HEK293 (cell line): ENCODE results near the gene HCFC1.
A peak's percentile ranks its signal among the peaks of the same experiment; 100 is the strongest.

Experiments
- CTCF ChIA-PET: fragments of 350-600 bp; formaldehyde crosslinking; extraction: SDS; loops from one replicate; lab custom pipeline; 2021; ENCODE audit warnings: antibody characterized with exemption; lab: Yijun Ruan, JAX
- POLR2A ChIA-PET: fragments of 300-600 bp; formaldehyde crosslinking; extraction: SDS; loops from one replicate; lab custom pipeline; 2020; ENCODE audit warnings: antibody characterized with exemption, inconsistent platforms; lab: Yijun Ruan, JAX
- H3K27ac ChIP-seq: fragments of 200-500 bp; sonication (Bioruptor generic); 2 replicates; pipeline ENCODE4 v1.5.1; 2014; ENCODE audit warnings: low read depth, low read length, control low read depth, inconsistent platforms; ENCODE audit errors: extremely low read depth
- H3K36me3 ChIP-seq, 2 experiments: fragments of 200-500 bp in 1 of 2; sonication (Bioruptor generic) in 1 of 2; 1 replicate in 1 of 2; 2 replicates in 1 of 2; pipeline ENCODE4 v1.5.1; 2014 to 2017; ENCODE audit warnings: inconsistent platforms in 2 of 2, low read length in 2 of 2; ENCODE audit not compliant: control insufficient read depth in 2 of 2, insufficient read depth in 1 of 2
- H3K4me1 ChIP-seq: fragments of 200-500 bp; sonication (Bioruptor generic); 2 replicates; pipeline ENCODE4 v1.5.1; 2014; ENCODE audit warnings: mild to moderate bottlenecking, low read length, inconsistent platforms; ENCODE audit not compliant: control insufficient read depth, insufficient read depth
- H3K4me3 ChIP-seq: 2 replicates; pipeline ENCODE4 v1.5.1; 2011; ENCODE audit warnings: low read depth, mild to moderate bottlenecking, control low read depth, low read length, moderate library complexity
- H3K9me3 ChIP-seq: fragments of 200-500 bp; sonication (Bioruptor generic); 2 replicates; pipeline ENCODE4 v1.5.1; 2014; ENCODE audit warnings: low read depth, low read length, inconsistent platforms; ENCODE audit not compliant: control insufficient read depth, insufficient read depth
- GLI2 ChIP-seq: fragments of 450-650 bp; formaldehyde crosslinking; IDR thresholded peaks from 2 replicates; pipeline ENCODE4; 2017; ENCODE audit warnings: missing biosample characterization, missing genetic modification characterization, low read depth, borderline replicate concordance
- GLIS1 ChIP-seq: fragments of 450-650 bp; formaldehyde crosslinking; IDR thresholded peaks from 2 replicates; pipeline ENCODE4 v1.5.1; 2016; ENCODE audit warnings: missing biosample characterization, missing genetic modification characterization
- GLIS2 ChIP-seq: fragments of 450-650 bp; formaldehyde crosslinking; IDR thresholded peaks from 2 replicates; pipeline ENCODE4 v1.5.1; 2016; ENCODE audit warnings: missing biosample characterization, missing genetic modification characterization
- HOXC10 ChIP-seq: sonication (generic); formaldehyde crosslinking; IDR thresholded peaks from 2 replicates; pipeline ENCODE4 v1.8.1; 2023; ENCODE audit warnings: mild to moderate bottlenecking, missing genetic modification reagents
- SCRT2 ChIP-seq: fragments of 450-650 bp; formaldehyde crosslinking; IDR thresholded peaks from 2 replicates; pipeline ENCODE4 v1.5.1; 2016; ENCODE audit warnings: missing biosample characterization, missing genetic modification characterization
- SP2 ChIP-seq: fragments of 450-650 bp; formaldehyde crosslinking; IDR thresholded peaks from 2 replicates; pipeline ENCODE4 v1.5.1; 2016; ENCODE audit warnings: missing biosample characterization, missing genetic modification characterization
- SP3 ChIP-seq: fragments of 450-650 bp; formaldehyde crosslinking; IDR thresholded peaks from 2 replicates; pipeline ENCODE4 v1.5.1; 2016; ENCODE audit warnings: missing biosample characterization, missing genetic modification characterization
- WT1 ChIP-seq: fragments of 450-650 bp; formaldehyde crosslinking; IDR thresholded peaks from 2 replicates; pipeline ENCODE4 v1.5.1; 2016; ENCODE audit warnings: missing biosample characterization, missing genetic modification characterization
- ZBTB21 ChIP-seq: fragments of 450-650 bp; formaldehyde crosslinking; IDR thresholded peaks from 2 replicates; pipeline ENCODE4 v1.5.1; 2017; ENCODE audit warnings: missing biosample characterization, missing genetic modification characterization
- ZFP69B ChIP-seq: fragments of 450-650 bp; formaldehyde crosslinking; IDR thresholded peaks from 2 replicates; pipeline ENCODE4 v1.5.1; 2016; ENCODE audit warnings: missing biosample characterization, missing genetic modification characterization
- ZNF10 ChIP-seq: fragments of 450-650 bp; formaldehyde crosslinking; IDR thresholded peaks from 2 replicates; pipeline ENCODE4 v1.5.1; 2017; ENCODE audit warnings: missing biosample characterization, missing genetic modification characterization
- ZNF324 ChIP-seq: fragments of 450-650 bp; formaldehyde crosslinking; IDR thresholded peaks from 2 replicates; pipeline ENCODE4 v1.5.1; 2016; ENCODE audit warnings: missing biosample characterization, missing genetic modification characterization
- ZNF433 ChIP-seq: fragments of 450-650 bp; formaldehyde crosslinking; IDR thresholded peaks from 2 replicates; pipeline ENCODE4 v1.5.1; 2016; ENCODE audit warnings: missing biosample characterization, missing genetic modification characterization, low read depth
- ZNF585B ChIP-seq: fragments of 450-650 bp; formaldehyde crosslinking; IDR thresholded peaks from 2 replicates; pipeline ENCODE4 v1.5.1; 2016; ENCODE audit warnings: missing biosample characterization, missing genetic modification characterization
- ZNF660 ChIP-seq: fragments of 450-650 bp; IDR thresholded peaks from 2 replicates; pipeline ENCODE4 v1.5.1; 2018; ENCODE audit warnings: missing biosample characterization, mild to moderate bottlenecking, missing genetic modification characterization
- ZNF776 ChIP-seq: fragments of 450-650 bp; formaldehyde crosslinking; IDR thresholded peaks from 2 replicates; pipeline ENCODE4 v1.5.0; 2017; ENCODE audit warnings: missing biosample characterization, missing genetic modification characterization, borderline replicate concordance
- TF ChIP-seq, protein P1 (sequence below): fragments of 450-650 bp; formaldehyde crosslinking; IDR thresholded peaks from 2 replicates; pipeline ENCODE4 v1.5.1; 2016; ENCODE audit warnings: missing biosample characterization, missing genetic modification characterization
- TF ChIP-seq, protein P2 (sequence below): fragments of 450-650 bp; formaldehyde crosslinking; IDR thresholded peaks from 2 replicates; pipeline ENCODE4 v1.5.1; 2016; ENCODE audit warnings: missing biosample characterization, missing genetic modification characterization

The HCFC1 gene

DNA sequence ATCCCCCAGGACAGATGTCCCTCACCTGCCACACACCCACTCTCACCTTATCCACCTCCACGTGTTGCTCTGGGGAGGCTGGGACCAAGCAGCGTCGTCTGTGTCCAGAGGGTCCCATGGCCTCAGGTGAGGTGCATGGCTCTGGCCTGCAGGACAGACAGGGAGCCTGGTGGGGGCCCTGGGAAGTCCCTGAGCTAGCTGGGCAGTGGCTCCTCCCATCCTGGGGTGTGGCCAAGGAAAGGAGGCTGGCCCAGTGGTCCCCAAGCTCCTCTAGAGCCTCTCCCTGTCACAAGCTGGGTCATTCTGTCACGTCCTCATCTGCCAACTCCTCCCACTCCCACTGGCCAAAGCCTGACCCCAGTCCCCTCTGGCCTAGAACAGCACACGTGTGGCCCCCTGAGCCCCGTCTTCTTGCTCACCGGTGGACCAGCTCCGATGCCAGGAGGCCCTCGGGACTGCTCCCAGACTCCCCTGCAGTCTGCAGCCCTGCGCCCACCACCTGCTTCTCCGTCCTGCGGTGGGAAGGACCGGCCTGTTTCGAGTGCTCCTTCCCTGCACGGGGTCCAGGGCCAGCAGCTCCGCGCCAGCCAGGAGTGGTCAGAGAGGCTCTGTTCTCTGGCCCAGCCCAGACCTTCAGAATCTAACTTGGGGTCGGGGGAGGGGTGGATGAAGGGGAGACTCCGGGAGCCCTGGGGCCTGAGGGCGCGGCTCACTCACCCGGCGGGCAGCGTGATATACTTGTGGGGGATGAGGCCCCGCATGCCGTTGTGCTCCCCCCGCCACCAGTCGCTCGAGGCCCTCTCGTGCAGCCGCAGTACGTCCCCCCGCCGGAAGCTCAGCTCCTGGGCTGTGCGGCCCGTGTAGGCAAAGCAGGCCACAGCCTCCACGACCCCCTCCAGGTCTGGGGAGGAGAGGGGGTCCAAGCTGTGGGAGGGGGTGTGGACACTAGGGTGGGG lies 62.3 kb downstream of the HCFC1 start:
- Histone ChIP-seq H3K4me3 (no peak overlapping the region), H3K36me3 (no peaks in the 10 kb centered on the region), H3K27ac (no peak overlapping the region), H3K9me3 (no peaks in the 10 kb centered on the region), H3K4me1 (no peaks in the 10 kb centered on the region)
- TF ChIP-seq ZNF585B, result no peak
- TF ChIP-seq SCRT2 (tag by site-specific recombination), result peak; percentile 23; the same call in 1 of the 2 replicates
- no peak for TF ChIP-seq ZNF433 (tag by site-specific recombination)
- no peak for TF ChIP-seq ZNF776
- TF ChIP-seq ZNF324 (tag by site-specific recombination), result no peak
- TF ChIP-seq ZNF10, result no peak
- TF ChIP-seq GLIS2, result peak; percentile 62
- TF ChIP-seq SP2 (tag by site-specific recombination), result 0 out of 2 replicates have a peak, but pooled peaks have one; percentile 8
- TF ChIP-seq GLI2 (tag by site-specific recombination), result no peak
- TF ChIP-seq SP3 (tag by site-specific recombination), result 0 out of 2 replicates have a peak, but pooled peaks have one; percentile 22
- TF ChIP-seq GLIS1, result no peak
- ChIA-PET POLR2A (interaction anchor here (0.8 to 0.9 kb wide), 3 partner anchors 9 to 19 kb away, joined by 3 to 6 read pairs (median 4); no protein-coding TSS in a partner anchor), CTCF (interaction anchor here (9.6 kb wide), 1 partner anchor 14 kb away, joined by 72 read pairs; no protein-coding TSS in a partner anchor)

- POLR2A ChIA-PET, result interaction anchor here (0.8 to 0.9 kb wide), 2 partner anchors 10 to 20 kb away, joined by 3 to 6 read pairs; no protein-coding TSS in a partner anchor
- TF ChIP-seq, protein P1, sequence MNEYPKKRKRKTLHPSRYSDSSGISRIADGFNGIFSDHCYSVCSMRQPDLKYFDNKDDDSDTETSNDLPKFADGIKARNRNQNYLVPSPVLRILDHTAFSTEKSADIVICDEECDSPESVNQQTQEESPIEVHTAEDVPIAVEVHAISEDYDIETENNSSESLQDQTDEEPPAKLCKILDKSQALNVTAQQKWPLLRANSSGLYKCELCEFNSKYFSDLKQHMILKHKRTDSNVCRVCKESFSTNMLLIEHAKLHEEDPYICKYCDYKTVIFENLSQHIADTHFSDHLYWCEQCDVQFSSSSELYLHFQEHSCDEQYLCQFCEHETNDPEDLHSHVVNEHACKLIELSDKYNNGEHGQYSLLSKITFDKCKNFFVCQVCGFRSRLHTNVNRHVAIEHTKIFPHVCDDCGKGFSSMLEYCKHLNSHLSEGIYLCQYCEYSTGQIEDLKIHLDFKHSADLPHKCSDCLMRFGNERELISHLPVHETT (tag by site-specific recombination), result no peak
- TF ChIP-seq ZBTB21 (tag by site-specific recombination) (no peak), WT1 (no peak), ZFP69B (no peak), ZNF660 (tag by site-specific recombination) (no peak), HOXC10 (CRISPR knock-in tag) (no peak)
- TF ChIP-seq, protein P2, sequence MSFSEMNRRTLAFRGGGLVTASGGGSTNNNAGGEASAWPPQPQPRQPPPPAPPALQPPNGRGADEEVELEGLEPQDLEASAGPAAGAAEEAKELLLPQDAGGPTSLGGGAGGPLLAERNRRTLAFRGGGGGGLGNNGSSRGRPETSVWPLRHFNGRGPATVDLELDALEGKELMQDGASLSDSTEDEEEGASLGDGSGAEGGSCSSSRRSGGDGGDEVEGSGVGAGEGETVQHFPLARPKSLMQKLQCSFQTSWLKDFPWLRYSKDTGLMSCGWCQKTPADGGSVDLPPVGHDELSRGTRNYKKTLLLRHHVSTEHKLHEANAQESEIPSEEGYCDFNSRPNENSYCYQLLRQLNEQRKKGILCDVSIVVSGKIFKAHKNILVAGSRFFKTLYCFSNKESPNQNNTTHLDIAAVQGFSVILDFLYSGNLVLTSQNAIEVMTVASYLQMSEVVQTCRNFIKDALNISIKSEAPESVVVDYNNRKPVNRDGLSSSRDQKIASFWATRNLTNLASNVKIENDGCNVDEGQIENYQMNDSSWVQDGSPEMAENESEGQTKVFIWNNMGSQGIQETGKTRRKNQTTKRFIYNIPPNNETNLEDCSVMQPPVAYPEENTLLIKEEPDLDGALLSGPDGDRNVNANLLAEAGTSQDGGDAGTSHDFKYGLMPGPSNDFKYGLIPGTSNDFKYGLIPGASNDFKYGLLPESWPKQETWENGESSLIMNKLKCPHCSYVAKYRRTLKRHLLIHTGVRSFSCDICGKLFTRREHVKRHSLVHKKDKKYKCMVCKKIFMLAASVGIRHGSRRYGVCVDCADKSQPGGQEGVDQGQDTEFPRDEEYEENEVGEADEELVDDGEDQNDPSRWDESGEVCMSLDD (tag by site-specific recombination), result no peak
- no peak overlapping the region for H3K27ac ChIP-seq
- H3K4me1 ChIP-seq, result no peaks in the 10 kb centered on the region
- CTCF ChIA-PET, result interaction anchor here (9.6 kb wide), 1 partner anchor 15 kb away, joined by 72 read pairs; no protein-coding TSS in a partner anchor
- no peaks in the 10 kb centered on the region for H3K36me3 ChIP-seq
- no peak overlapping the region for H3K4me3 ChIP-seq
- H3K9me3 ChIP-seq, result no peaks in the 10 kb centered on the region
Observed at GRCh38 chrX:153908219-153908860, 63.3 kb downstream of the HCFC1 start.
